Astrocyte of the spinal cord (primary cell): ENCODE data around the gene ST8SIA4.

Experiments
- DNase-seq: peaks from one replicate; pipeline ENCODE4 v3.0.0; 2011; ENCODE audit warnings: low read depth, low spot score
- H3K4me3 ChIP-seq: 2 replicates; pipeline ENCODE4 v1.5.1; 2011; ENCODE audit warnings: low read depth, mild to moderate bottlenecking, low read length, moderate library complexity
- in situ Hi-C: cut with HindIII; loops from 2 replicates; pipeline ENCODE4 v1.10.0; 2017; ENCODE audit warnings: low sequenced_read_pairs
- TF ChIP-seq, protein P1 (sequence below): IDR thresholded peaks from 2 replicates; pipeline ENCODE4 v1.5.1; 2012; ENCODE audit warnings: low read depth, mild to moderate bottlenecking, low read length, inconsistent platforms

The ST8SIA4 gene

DNA sequence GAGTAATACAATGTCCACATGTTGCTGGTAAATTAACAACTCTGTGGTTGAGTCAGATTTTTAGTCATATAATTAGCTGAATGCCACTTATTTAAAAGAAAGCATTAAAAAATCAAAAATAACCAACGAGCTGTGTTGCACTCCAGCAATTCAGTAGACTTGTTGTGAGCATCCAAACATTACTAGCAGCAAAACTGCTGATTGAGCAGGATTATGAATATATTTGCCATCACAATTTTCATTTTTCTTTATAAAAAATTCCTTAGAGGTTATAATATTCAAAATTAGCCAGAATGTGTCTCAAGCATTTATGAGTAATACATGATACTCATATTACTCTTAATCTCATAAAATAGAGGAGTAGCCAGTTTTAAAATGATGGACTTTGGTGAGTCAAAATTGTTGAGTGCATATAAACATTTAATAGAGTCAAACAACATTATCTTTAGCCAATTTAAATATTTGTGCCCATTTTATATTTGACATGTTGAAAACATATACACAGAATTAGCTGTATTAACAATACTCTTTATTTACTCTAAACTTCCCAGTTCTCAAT lies 44.0 kb downstream of the ST8SIA4 start:
- no peak for DNase-seq
- in situ Hi-C loops, result no loop called here
- TF ChIP-seq, protein P1, sequence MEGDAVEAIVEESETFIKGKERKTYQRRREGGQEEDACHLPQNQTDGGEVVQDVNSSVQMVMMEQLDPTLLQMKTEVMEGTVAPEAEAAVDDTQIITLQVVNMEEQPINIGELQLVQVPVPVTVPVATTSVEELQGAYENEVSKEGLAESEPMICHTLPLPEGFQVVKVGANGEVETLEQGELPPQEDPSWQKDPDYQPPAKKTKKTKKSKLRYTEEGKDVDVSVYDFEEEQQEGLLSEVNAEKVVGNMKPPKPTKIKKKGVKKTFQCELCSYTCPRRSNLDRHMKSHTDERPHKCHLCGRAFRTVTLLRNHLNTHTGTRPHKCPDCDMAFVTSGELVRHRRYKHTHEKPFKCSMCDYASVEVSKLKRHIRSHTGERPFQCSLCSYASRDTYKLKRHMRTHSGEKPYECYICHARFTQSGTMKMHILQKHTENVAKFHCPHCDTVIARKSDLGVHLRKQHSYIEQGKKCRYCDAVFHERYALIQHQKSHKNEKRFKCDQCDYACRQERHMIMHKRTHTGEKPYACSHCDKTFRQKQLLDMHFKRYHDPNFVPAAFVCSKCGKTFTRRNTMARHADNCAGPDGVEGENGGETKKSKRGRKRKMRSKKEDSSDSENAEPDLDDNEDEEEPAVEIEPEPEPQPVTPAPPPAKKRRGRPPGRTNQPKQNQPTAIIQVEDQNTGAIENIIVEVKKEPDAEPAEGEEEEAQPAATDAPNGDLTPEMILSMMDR, result no peak
- no peak overlapping the region for H3K4me3 ChIP-seq

DNA sequence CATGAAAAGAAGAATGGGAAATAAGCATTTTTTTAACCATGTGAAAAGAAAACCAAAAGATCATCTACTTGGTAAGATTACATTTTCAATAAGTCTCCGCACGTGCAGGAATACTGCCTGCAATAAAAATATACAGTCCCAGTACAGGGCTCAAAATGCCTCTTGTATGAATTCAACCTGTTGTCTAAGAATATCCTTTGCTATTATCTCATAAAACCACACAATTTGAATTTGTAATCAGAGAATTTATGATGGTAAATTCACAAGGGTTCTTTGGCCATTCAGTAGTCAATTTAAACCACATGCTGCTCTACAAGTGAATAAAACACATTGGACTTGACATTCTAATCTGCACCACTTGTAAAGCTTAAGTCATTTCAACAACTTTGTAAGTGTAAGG lies 46.6 kb downstream of the ST8SIA4 start:
- in situ Hi-C loops, result no loop called here
- TF ChIP-seq, protein P1, result no peak
- DNase-seq, result no peak
- no peak overlapping the region for H3K4me3 ChIP-seq

DNA sequence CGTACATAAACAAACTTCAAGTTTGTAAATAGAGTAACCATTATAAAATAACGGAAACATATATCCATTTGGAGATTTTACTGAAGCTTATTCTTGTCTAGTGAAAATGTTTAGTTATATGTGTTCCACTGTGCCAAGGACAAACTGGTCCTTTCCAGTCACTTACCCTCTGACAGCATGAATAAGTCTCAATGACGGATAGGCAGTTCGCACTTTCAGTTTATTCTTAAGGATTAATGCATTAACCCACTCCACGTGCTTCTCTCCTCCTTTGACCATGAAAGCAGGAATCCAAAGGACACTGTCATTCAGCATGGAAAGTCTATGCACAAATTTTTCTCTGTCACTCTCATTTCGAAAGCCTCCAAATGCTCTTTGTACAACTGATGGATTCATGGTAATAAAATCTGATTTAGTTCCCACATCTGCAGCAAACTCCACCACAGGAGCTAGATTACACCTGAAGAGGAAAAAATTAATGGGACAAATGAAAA lies 47.1 kb downstream of the ST8SIA4 start:
- DNase-seq, result no peak
- TF ChIP-seq, protein P1, result no peak
- no peak overlapping the region for H3K4me3 ChIP-seq
- in situ Hi-C loops, result no loop called here

DNA sequence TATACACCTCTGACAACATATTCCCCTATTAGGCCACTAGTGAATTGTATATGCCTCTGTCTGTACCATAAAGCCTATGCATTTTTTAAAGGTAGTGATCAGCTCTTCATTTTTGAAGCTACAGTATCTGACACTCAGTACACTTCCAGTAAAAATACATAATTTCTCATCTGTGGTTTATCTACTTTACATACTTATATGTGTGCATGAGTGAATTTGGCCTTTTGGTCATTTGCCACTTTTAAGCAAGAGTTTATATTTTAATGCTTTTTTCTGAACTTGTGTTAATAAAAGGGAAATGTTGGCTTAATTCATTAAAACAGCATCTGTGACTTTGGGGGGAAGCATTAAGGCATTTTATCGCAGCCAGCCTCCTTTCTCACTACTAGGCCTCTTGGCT lies 47.8 kb downstream of the ST8SIA4 start:
- TF ChIP-seq, protein P1, result no peak
- in situ Hi-C loops, result no loop called here
- no peak for DNase-seq
- no peak overlapping the region for H3K4me3 ChIP-seq

DNA sequence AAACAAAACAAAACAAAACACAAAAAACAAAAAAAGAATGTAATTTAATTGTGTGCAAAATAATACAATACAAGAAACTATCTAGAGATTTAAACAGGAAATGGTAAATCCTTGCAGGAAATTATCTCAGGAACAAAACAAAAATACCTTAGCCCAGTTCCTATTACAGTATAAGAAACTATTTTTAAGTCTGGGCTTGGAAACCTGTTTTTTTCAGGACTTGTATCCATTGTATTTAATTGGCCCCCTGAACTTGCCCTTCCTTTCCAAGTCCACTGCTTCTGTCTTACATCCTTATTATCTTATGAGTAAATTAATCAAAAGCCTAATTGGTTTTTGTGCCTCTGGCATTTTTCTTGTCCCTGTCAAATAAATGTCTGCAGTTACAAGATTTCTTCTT lies 48.5 kb downstream of the ST8SIA4 start:
- TF ChIP-seq, protein P1, result no peak
- DNase-seq, result no peak
- H3K4me3 ChIP-seq, result no peak overlapping the region
- in situ Hi-C loops, result no loop called here

DNA sequence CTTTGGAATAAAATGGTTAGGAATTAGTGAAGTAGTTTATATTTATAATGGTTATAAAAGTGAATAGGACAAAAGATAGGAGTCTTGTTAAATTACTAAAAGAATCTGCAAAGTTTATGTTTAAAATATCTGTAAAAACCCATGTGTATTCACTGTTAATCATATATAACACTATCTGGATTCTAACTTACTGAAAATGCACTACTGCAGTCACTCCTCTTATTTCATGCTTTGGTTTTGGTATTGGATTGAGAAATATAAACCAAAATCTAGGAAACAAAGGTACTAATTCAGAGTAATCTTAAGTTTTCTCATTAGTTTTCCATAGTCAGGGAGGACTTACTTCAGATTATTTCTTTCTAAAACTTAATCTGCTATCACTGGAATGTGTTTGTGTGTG lies 49.5 kb downstream of the ST8SIA4 start:
- TF ChIP-seq, protein P1, result no peak
- no peak overlapping the region for H3K4me3 ChIP-seq

More for the DNA sequence above, 49.5 kb downstream of the ST8SIA4 start:
- no peak for DNase-seq
- in situ Hi-C loops, result no loop called here
